Measurements from ENCODE around the gene POLR2L.
A peak's percentile ranks its signal among the peaks of the same experiment; 100 is the strongest.

The POLR2L gene

DNA sequence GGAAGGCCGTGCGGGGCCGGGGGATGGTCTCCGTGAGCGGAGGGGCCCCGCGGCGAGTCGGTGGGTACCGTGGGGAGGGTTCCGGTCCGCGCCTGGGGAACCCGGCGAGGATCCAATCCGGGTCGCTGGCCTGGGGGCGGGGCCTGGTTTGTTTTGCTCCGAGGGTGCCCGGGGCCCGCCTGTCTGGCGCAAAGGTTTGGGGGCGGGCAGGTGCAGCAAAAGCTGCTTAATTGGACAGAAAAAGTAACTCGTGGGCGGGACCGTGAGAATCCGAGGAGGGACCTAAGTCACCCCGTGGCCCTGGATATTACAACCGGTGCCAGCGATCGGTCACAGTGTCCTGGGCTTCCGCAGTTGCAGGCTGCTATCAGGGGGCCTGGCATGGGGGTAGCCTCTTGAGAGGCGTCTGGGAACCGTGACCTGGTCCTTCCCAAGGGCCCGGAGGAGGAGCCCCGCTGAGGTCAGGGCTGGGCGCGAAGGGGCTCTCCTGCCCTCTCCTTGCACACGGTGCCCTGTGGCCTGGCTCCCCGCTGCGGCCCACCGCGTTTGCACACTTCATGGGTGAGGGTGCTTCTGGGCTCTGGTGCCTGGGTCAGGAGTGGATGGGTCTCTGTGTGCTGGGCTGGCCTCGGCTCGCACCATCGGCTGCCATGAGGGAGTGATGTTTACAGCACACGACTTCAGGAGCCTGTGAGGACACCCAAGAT, 22.2 kb downstream of the POLR2L start:
- Histone ChIP-seq H3K9me3 (ENCODE audit: control insufficient read depth, low read depth, low read length) (no peaks in the 10 kb centered on the region), H3K36me3 (ENCODE audit: control insufficient read depth, low read depth, low read length) (no peaks in the 10 kb centered on the region), H3K4me1 (ENCODE audit: control insufficient read depth, low read depth, low read length) (peaks cover 8% of the 10 kb centered on the region), H3K9ac (ENCODE audit: low read length) (peak overlapping the region; percentile 39), H3K4me3 (ENCODE audit: low read length) (peak overlapping the region; percentile 62), H3K27me3 (ENCODE audit: control insufficient read depth, insufficient read depth, low read length) (peaks cover 6% of the 10 kb centered on the region), H3K27ac (ENCODE audit: low read length) (no peak overlapping the region)

DNA sequence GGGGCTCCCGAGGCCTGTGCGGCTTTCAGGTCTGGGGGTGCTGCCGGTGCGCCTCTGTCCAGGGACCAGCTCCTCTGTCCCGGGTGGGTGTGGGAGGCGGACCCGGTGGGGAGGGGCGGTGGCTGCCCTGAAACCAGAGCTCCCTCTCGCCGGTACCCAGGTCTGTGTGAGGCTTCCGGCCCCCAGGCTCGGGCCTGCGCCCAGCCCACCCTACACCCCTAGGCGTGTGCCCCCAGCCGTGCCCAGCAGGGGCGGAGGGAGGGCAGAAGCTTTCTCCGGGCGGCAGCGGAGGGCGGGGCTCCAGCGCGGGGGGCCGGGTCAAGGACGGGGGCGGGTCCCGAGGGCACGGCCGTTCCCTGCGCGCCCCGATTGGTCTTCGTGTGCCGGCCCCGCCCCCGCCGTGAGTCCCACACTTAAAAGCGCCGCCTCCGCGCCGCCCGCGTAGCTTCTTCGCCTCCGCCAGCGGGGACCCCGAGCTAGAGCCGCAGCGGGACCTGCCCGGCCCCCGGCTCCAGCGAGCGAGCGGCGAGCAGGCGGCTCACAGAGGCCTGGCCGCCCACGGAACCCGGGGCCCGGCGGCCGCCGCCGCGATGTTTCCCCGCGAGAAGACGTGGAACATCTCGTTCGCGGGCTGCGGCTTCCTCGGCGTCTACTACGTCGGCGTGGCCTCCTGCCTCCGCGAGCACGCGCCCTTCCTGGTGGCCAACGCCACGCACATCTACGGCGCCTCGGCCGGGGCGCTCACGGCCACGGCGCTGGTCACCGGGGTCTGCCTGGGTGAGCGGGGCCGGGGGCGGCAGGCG, 23.0 kb downstream of the POLR2L start:
- Histone ChIP-seq H3K4me1 (ENCODE audit: control insufficient read depth, low read depth, low read length) (peaks cover 8% of the 10 kb centered on the region), H3K9me3 (ENCODE audit: control insufficient read depth, low read depth, low read length) (no peaks in the 10 kb centered on the region), H3K4me3 (ENCODE audit: low read length) (peak overlapping the region; percentile 62), H3K36me3 (ENCODE audit: control insufficient read depth, low read depth, low read length) (no peaks in the 10 kb centered on the region), H3K27ac (ENCODE audit: low read length) (no peak overlapping the region), H3K9ac (ENCODE audit: low read length) (peak overlapping the region; percentile 39), H3K27me3 (ENCODE audit: control insufficient read depth, insufficient read depth, low read length) (peaks cover 5% of the 10 kb centered on the region)

DNA sequence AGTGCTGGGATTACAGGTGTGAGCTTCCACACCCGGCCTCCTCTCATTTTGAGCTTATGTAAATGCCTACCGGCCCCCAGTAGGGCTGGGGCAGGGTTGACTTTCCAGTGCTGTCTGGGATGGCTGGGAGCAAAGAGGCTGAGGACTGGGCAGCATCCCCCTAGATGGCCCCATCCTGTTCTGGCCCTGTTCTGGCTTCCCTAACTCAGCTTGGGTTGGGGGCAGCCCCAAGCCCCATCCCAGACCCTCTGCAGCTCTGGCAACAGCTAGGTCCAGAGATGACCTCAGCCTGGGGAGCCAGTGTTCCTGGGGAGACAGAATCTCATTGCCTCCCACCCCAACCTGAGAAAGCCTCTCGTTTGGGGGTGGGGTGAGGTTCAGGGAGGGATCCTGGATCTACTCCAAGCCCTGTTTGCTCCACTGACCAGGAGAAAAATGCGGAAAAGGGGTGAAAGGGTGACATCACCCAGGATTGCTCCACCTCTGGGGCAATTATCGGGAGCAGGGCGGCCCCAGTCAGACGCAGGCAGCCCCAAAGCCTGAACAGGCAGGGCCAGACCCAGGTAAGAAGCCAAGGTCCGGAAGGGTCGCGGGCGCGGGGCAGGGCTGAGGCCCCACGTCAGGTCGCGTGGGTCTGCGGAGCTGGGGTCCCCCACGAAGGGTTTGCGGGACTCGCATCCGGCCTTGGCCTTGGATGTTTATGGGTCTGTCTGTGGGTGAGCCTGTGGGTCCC, 23.8 kb downstream of the POLR2L start, which contains the start of gene PNPLA2:
Gene PNPLA2, plus strand, starts transcription at position 519 of the 733 bp plus-strand sequence. CDS start 805 bp downstream, outside the sequence.
- Histone ChIP-seq H3K4me3 (ENCODE audit: low read length) (peak within 1 kb of the TSS; percentile 62), H3K36me3 (ENCODE audit: control insufficient read depth, low read depth, low read length) (peaks cover 1% of the 10 kb centered on the region), H3K27ac (ENCODE audit: low read length) (no peak within 1 kb of the TSS), H3K9ac (ENCODE audit: low read length) (peak within 1 kb of the TSS; percentile 39), H3K9me3 (ENCODE audit: control insufficient read depth, low read depth, low read length) (no peaks in the 10 kb centered on the region), H3K4me1 (ENCODE audit: control insufficient read depth, low read depth, low read length) (peaks cover 8% of the 10 kb centered on the region), H3K27me3 (ENCODE audit: control insufficient read depth, insufficient read depth, low read length) (peaks cover 5% of the 10 kb centered on the region)

DNA sequence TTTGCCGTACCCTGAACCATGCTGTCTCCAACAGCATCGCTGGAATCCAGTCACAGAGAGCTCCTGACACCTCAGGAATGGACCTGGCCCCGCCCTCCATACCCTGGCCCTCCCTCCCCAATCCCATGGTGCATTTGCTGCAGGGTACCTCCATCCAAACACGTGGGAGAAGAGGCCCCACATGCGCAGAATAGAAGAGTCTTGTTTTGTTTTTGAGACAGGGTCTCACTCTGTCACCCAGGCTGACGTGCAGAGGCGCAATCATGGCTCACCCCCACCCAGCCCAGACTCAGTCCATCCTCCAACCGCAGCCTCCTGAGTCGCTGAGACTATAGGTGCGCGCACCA, 25.9 kb downstream of the POLR2L start:
- Histone ChIP-seq H3K4me3 (ENCODE audit: low read length) (no peak overlapping the region), H3K27me3 (ENCODE audit: control insufficient read depth, insufficient read depth, low read length) (peaks cover 5% of the 10 kb centered on the region), H3K36me3 (ENCODE audit: control insufficient read depth, low read depth, low read length) (peaks cover 23% of the 10 kb centered on the region), H3K4me1 (ENCODE audit: control insufficient read depth, low read depth, low read length) (peaks cover 8% of the 10 kb centered on the region), H3K9me3 (ENCODE audit: control insufficient read depth, low read depth, low read length) (no peaks in the 10 kb centered on the region), H3K9ac (ENCODE audit: low read length) (no peak overlapping the region), H3K27ac (ENCODE audit: low read length) (no peak overlapping the region)

DNA sequence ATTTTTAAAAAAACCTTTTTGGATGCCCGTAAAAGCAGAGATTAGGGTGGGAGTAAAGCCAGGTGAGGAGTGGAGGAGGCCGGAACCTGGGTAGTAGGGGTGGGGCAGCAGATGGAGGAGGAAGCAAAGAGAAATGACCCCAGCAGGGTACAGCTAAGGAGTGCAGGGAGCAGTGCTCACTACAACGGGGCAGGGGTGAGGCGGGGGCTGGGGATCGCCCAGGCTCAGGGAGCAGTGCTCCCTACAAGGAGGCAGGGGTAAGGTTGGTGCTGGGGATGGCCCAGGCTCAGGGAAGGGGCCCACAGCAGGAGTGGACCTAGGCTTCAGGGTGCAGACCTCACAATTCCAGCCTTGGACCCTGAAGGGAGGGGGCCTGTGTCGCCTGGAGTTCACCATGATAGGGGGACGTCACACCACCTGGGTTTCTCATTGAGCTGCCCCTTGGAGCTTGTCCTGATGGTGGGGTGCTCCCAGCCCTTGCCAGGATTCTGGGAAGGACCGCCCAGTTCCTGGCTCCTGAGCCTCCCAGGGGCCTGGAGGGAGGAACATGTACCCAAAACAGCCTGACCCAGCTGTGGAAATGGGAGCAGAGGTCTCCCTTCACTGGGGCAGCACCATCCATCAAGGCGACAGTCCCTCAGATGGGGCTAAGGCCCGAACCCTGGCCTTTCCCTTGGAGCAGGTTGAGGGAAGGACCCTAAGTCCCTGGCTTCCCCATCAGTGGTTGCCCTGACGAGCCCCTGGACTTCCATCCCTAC, 26.5 kb downstream of the POLR2L start:
- no peak overlapping the region for H3K27ac ChIP-seq (ENCODE audit: low read length)

DNA sequence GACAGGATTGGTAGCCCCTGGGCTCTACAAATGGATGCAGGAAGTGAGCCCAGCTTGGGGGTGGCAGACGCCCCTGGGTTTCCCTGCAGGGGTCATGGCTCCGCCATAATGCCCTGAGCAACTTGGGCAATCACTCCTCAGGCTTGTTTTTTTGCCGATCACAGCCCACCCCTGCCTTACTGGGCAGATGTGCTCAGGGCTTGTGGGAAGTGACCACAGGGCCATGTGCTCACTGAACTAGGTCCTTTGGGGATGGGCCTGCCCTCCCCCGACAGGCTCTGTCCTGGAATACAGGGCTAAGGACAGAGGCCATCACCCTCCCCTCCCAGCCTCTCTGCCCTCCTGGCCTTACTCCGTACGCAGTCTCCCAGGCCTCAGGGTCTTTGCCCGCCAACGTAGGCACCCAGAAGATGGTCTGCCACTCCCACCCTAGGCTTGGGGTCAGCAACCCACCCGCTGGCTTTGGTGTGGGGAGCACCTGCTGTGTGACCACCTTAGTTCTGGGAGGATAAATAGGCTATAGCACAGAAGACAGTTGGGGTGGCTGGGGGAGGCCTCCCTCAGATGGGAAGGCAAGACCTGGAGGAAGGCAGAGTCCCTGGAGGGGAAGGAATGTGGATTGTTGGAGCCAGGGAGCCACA, 28.8 kb downstream of the POLR2L start:
- Histone ChIP-seq H3K4me3 (ENCODE audit: low read length) (no peak overlapping the region), H3K36me3 (ENCODE audit: control insufficient read depth, low read depth, low read length) (peaks cover 27% of the 10 kb centered on the region), H3K4me1 (ENCODE audit: control insufficient read depth, low read depth, low read length) (peaks cover 3% of the 10 kb centered on the region), H3K27ac (ENCODE audit: low read length) (no peak overlapping the region), H3K9ac (ENCODE audit: low read length) (no peak overlapping the region), H3K9me3 (ENCODE audit: control insufficient read depth, low read depth, low read length) (no peaks in the 10 kb centered on the region), H3K27me3 (ENCODE audit: control insufficient read depth, insufficient read depth, low read length) (no peaks in the 10 kb centered on the region)

More for the DNA sequence above, 26.5 kb downstream of the POLR2L start:
- Histone ChIP-seq H3K36me3 (ENCODE audit: control insufficient read depth, low read depth, low read length) (peaks cover 27% of the 10 kb centered on the region), H3K4me1 (ENCODE audit: control insufficient read depth, low read depth, low read length) (peaks cover 8% of the 10 kb centered on the region), H3K27me3 (ENCODE audit: control insufficient read depth, insufficient read depth, low read length) (peaks cover 5% of the 10 kb centered on the region), H3K9ac (ENCODE audit: low read length) (no peak overlapping the region), H3K4me3 (ENCODE audit: low read length) (no peak overlapping the region), H3K9me3 (ENCODE audit: control insufficient read depth, low read depth, low read length) (no peaks in the 10 kb centered on the region)

DNA sequence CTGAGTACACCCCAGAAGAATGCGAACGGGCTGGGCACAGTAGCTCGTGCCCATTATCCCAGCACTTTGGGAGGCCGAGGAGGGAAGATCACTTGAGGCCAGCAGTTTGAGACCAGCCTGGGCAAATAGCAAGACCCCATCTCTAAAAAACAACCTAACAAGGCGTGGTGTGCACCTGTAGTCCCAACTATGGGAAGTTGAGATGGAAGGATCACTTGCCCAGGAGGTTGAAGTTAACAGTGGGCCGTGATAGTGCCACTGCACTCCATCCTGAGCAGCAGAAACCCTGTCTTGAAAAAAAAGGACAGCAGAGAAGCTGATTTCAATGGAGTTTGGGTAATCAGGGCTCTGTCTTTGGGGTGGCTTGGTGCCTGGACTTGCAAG, 29.3 kb downstream of the POLR2L start:
- no peaks in the 10 kb centered on the region for H3K4me1 ChIP-seq (ENCODE audit: control insufficient read depth, low read depth, low read length)
- no peak overlapping the region for H3K4me3 ChIP-seq (ENCODE audit: low read length)
- no peak overlapping the region for H3K27ac ChIP-seq (ENCODE audit: low read length)
- H3K9ac ChIP-seq (ENCODE audit: low read length) = no peak overlapping the region
- H3K27me3 ChIP-seq (ENCODE audit: control insufficient read depth, insufficient read depth, low read length) = no peaks in the 10 kb centered on the region
- no peaks in the 10 kb centered on the region for H3K9me3 ChIP-seq (ENCODE audit: control insufficient read depth, low read depth, low read length)
- H3K36me3 ChIP-seq (ENCODE audit: control insufficient read depth, low read depth, low read length) = peaks cover 27% of the 10 kb centered on the region

DNA sequence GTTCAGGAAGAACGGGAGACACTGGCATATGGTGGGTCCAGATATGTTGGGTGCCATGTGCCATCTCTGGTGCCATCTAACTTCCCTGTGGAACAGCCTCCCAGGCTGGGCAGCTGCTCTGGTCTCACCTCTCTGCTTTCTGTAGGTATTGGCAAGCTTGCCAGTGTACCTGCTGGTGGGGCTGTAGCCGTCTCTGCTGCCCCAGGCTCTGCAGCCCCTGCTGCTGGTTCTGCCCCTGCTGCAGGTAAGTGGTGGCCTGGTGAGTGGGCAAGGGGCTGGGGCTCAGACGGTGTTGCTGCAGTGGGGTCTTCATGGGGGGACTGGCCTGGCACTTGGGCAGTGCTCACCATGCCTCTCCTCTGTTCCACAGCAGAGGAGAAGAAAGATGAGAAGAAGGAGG, 29.9 kb downstream of the POLR2L start:
- H3K9ac ChIP-seq (ENCODE audit: low read length) = no peak overlapping the region
- H3K27ac ChIP-seq (ENCODE audit: low read length) = no peak overlapping the region
- H3K4me1 ChIP-seq (ENCODE audit: control insufficient read depth, low read depth, low read length) = no peaks in the 10 kb centered on the region
- no peaks in the 10 kb centered on the region for H3K27me3 ChIP-seq (ENCODE audit: control insufficient read depth, insufficient read depth, low read length)
- H3K9me3 ChIP-seq (ENCODE audit: control insufficient read depth, low read depth, low read length) = no peaks in the 10 kb centered on the region
- H3K36me3 ChIP-seq (ENCODE audit: control insufficient read depth, low read depth, low read length) = peaks cover 27% of the 10 kb centered on the region
- H3K4me3 ChIP-seq (ENCODE audit: low read length) = no peak overlapping the region

DNA sequence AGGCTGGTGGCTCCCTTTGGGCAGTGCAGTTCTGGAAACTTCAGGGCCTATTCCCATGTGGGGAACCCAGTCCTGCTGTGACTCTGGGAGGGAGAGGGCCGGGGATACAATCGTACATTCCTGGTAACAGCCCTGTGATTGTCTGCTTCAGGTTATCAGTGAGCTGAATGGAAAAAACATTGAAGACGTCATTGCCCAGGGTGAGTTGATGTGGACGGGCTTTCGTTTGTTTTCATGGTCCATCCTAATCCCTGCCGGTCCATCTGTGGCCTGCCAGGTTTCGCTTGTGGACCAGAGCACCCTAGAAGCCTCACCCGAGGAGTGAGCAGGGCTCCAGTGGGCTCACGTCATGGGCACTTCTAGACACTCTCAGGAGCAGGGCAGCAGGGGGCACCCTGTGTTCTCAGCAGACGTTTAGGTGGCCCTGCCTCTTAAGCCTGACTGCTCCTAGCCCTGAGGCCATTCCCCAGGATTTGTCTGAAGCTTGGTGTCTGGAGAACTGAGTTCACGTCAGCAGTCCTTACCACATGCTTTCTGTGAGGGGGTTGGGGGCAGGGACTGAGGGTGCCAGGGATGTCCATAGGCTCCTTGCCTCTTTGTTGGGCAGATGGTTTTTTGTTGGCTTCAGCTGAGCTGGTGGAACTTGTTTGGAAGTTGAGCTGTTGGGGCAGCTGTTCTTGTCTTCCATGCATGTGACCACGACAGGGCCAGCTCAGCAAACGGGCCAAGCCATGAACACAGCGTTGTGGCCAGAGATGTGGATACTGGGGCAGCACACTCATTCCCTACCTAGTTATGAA, 30.7 kb downstream of the POLR2L start:
- Histone ChIP-seq H3K27ac (ENCODE audit: low read length) (no peak overlapping the region), H3K36me3 (ENCODE audit: control insufficient read depth, low read depth, low read length) (peaks cover 27% of the 10 kb centered on the region), H3K27me3 (ENCODE audit: control insufficient read depth, insufficient read depth, low read length) (no peaks in the 10 kb centered on the region), H3K4me1 (ENCODE audit: control insufficient read depth, low read depth, low read length) (no peaks in the 10 kb centered on the region), H3K9ac (ENCODE audit: low read length) (peak overlapping the region; percentile 92), H3K4me3 (ENCODE audit: low read length) (peak overlapping the region; percentile 92), H3K9me3 (ENCODE audit: control insufficient read depth, low read depth, low read length) (no peaks in the 10 kb centered on the region)

DNA sequence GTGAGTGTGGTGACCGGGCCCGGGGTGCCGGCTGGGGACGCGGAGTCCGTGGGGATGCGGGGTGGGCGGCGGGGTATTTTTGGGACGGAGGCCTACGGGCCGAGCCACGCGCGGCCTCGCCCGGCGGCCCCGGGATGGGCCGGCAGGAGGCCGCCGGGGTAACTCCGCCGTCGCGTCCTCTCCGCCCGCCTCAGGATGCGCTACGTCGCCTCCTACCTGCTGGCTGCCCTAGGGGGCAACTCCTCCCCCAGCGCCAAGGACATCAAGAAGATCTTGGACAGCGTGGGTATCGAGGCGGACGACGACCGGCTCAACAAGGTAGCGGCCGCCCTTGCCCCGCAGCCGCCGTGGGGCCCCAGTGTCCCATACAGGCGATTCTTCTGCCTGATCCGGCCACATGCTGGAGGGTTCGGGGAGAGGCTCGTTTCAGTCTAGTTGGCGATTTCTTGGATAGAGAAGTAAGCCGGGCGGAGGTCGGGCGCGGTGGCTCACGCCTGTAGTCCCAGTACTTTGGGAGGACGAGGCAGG, 32.2 kb downstream of the POLR2L start:
- Histone ChIP-seq H3K4me3 (ENCODE audit: low read length) (peak overlapping the region; percentile 92), H3K4me1 (ENCODE audit: control insufficient read depth, low read depth, low read length) (no peaks in the 10 kb centered on the region), H3K27me3 (ENCODE audit: control insufficient read depth, insufficient read depth, low read length) (no peaks in the 10 kb centered on the region), H3K9ac (ENCODE audit: low read length) (peak overlapping the region; percentile 92), H3K27ac (ENCODE audit: low read length) (peak overlapping the region; percentile 44), H3K36me3 (ENCODE audit: control insufficient read depth, low read depth, low read length) (peaks cover 27% of the 10 kb centered on the region), H3K9me3 (ENCODE audit: control insufficient read depth, low read depth, low read length) (no peaks in the 10 kb centered on the region)
